Fibroblast of pulmonary artery (primary cell): ENCODE measurements around the gene FAM229A.

Experiments
- DNase-seq: peaks from one replicate; pipeline ENCODE4 v3.0.0-alpha.2; 2010; ENCODE audit warnings: low read depth
- H3K4me3 ChIP-seq: replicated peaks from 2 replicates; pipeline ENCODE4 v1.5.1; 2011; ENCODE audit warnings: low read depth, mild to moderate bottlenecking, control low read depth, low read length, moderate library complexity
- CTCF ChIP-seq: IDR thresholded peaks from 2 replicates; pipeline ENCODE4 v1.5.1; 2011; ENCODE audit warnings: mild to moderate bottlenecking, control low read depth, low read length, inconsistent platforms; ENCODE audit errors: missing control alignments

FAM229A gene

GRCh38 chr1:32353886-32354570 is 8.3 kb downstream of the FAM229A start:
- TF ChIP-seq CTCF = no peak
- peak; percentile 95 for DNase-seq
- no peak overlapping the region for H3K4me3 ChIP-seq

- H3K4me3 ChIP-seq = peak overlapping the region; percentile 10
- DNase-seq = no peak
- no peak for TF ChIP-seq CTCF
These were observed 8.9 kb downstream of the FAM229A start for GRCh38 chr1:32353431-32353830.

- H3K4me3 ChIP-seq = peak overlapping the region; percentile 64
- TF ChIP-seq CTCF = no peak
- peak; percentile 41 for DNase-seq
These were observed 9.4 kb downstream of the FAM229A start for GRCh38 chr1:32352831-32353383.

GRCh38 chr1:32352239-32352745 is 10.0 kb downstream of the FAM229A start:
- no peak for DNase-seq
- H3K4me3 ChIP-seq = peak overlapping the region; percentile 64
- TF ChIP-seq CTCF = no peak

GRCh38 chr1:32351399-32352238 is 10.7 kb downstream of the FAM229A start:
- TF ChIP-seq CTCF = no peak
- peak overlapping the region; percentile 64 for H3K4me3 ChIP-seq
- DNase-seq = peak; percentile 94

GRCh38 chr1:32350785-32351398 is 11.4 kb downstream of the FAM229A start:
- DNase-seq = peak; percentile 74
- peak; percentile 33 for TF ChIP-seq CTCF
- H3K4me3 ChIP-seq = peak overlapping the region; percentile 64
